ENCODE measurements around the gene COL21A1.

The COL21A1 gene

DNA sequence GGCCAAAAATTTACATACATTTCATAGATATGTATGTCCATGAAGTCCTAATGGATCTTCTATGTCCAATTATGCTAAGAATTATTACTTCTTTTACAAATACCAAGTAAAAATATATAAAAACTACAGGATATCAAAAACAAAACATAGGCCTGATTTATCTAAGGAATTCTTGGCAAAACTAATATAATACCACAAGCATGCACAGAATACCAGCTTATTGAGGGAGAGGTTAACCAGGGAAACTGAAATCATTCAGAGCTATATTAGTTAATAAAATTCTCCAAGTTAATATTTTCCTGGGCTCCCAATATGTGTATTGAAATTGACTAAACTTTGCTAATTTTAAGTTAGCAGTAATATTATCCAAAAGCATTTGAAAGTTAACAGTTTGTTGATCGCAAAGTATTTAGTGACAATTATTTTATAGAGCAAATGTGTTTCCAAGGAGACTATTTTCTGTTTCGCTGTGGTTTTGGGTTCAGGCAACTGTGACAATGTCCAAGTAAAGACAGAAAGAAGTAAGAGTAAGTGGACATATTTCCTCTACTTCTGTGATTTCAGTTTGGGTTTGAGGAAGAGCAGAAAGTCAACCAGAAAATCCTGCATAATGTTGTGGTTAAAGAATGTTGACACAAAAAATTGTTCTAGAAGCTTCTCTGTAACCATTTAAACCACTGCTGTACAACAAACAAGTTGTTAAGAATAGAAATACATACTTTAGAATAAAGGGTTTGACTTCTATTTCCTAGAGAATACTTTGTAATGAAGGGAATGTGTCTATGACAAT, 167.4 kb downstream of the COL21A1 start:
- Histone ChIP-seq H3K27me3 (replicated peaks; ENCODE audit: control insufficient read depth, insufficient read depth, low read length) (no peaks in the 10 kb centered on the region), H3K36me3 (ENCODE audit: control insufficient read depth, insufficient read depth, low read length) (no peaks in the 10 kb centered on the region), H3K4me3 (replicated peaks; ENCODE audit: low read depth, low read length) (no peak overlapping the region)
- no peak for DNase-seq (ENCODE audit: extremely low read depth, insufficient read length)
- TF ChIP-seq, protein P1, sequence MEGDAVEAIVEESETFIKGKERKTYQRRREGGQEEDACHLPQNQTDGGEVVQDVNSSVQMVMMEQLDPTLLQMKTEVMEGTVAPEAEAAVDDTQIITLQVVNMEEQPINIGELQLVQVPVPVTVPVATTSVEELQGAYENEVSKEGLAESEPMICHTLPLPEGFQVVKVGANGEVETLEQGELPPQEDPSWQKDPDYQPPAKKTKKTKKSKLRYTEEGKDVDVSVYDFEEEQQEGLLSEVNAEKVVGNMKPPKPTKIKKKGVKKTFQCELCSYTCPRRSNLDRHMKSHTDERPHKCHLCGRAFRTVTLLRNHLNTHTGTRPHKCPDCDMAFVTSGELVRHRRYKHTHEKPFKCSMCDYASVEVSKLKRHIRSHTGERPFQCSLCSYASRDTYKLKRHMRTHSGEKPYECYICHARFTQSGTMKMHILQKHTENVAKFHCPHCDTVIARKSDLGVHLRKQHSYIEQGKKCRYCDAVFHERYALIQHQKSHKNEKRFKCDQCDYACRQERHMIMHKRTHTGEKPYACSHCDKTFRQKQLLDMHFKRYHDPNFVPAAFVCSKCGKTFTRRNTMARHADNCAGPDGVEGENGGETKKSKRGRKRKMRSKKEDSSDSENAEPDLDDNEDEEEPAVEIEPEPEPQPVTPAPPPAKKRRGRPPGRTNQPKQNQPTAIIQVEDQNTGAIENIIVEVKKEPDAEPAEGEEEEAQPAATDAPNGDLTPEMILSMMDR (IDR thresholded peaks at IDR 0.05; ENCODE audit: insufficient read depth, low read length, poor library complexity, severe bottlenecking): no peak

DNA sequence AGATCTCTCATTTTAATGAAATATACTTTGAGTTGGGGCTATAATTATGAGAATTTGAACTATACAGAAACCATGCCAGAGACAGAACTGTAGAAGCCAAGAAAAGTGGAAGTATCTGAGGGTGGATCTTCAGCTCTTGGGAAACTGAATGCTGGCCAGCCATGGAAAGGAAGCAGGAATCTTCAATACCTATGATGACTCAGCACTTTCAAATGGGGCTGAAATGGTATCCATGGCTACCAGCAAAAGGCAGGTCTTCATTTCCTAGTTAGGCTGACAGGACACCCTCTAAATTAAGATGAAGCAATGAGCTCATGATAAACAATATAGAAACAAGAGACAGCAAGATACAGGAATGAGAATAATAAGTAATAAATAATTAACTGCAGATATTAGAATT, 171.3 kb downstream of the COL21A1 start:
- TF ChIP-seq, protein P1 (IDR thresholded peaks at IDR 0.05; ENCODE audit: insufficient read depth, low read length, poor library complexity, severe bottlenecking): no peak
- Histone ChIP-seq H3K36me3 (ENCODE audit: control insufficient read depth, insufficient read depth, low read length) (no peaks in the 10 kb centered on the region), H3K27me3 (replicated peaks; ENCODE audit: control insufficient read depth, insufficient read depth, low read length) (no peaks in the 10 kb centered on the region), H3K4me3 (replicated peaks; ENCODE audit: low read depth, low read length) (no peak overlapping the region)
- no peak for DNase-seq (ENCODE audit: extremely low read depth, insufficient read length)

DNA sequence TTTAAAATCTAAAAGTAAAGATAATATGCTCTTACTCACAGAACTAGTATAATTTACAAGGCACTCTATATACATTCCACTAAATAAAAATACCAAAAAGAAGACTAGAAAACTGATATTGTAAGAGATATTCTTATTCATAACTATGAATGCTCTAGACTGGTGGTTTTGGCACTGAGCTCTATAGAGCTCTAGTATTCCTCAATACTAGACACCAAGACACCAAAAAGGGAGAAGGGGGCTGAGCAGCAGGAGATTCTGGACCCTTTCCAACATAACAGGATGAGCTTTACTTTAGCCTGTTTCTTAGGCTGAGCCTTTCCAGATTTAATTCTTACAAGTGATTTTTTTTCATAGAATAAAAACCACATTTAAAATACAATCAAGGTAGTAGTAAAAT, 173.6 kb downstream of the COL21A1 start:
- no peak overlapping the region for H3K4me3 ChIP-seq (replicated peaks; ENCODE audit: low read depth, low read length)

DNA sequence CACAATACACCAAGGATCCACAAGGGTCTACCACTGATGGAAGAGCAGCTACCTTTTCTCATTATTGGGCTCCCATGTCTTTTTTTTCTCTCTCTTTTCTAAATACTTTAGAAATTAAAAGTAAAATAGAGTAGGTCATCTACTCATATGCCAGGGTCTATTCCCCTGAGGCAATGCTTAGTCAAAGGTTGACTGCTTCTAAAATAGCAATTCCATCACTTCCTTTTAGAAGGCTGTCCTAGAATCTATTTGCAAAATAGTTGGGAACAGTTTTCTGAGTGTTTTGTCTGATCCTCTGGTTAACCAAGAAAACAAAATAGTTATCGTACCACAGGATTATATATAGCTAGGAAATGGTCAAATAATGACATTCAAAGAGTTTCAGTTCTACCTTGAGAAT, 174.1 kb downstream of the COL21A1 start:
- Histone ChIP-seq H3K27me3 (replicated peaks; ENCODE audit: control insufficient read depth, insufficient read depth, low read length) (no peaks in the 10 kb centered on the region), H3K4me3 (replicated peaks; ENCODE audit: low read depth, low read length) (no peak overlapping the region), H3K36me3 (ENCODE audit: control insufficient read depth, insufficient read depth, low read length) (no peaks in the 10 kb centered on the region)
- no peak for DNase-seq (ENCODE audit: extremely low read depth, insufficient read length)
- TF ChIP-seq, protein P1 (IDR thresholded peaks at IDR 0.05; ENCODE audit: insufficient read depth, low read length, poor library complexity, severe bottlenecking): no peak

More for the DNA sequence above, 173.6 kb downstream of the COL21A1 start:
- DNase-seq (ENCODE audit: extremely low read depth, insufficient read length): no peak
- H3K27me3 ChIP-seq (replicated peaks; ENCODE audit: control insufficient read depth, insufficient read depth, low read length): no peaks in the 10 kb centered on the region
- TF ChIP-seq, protein P1 (IDR thresholded peaks at IDR 0.05; ENCODE audit: insufficient read depth, low read length, poor library complexity, severe bottlenecking): no peak
- H3K36me3 ChIP-seq (ENCODE audit: control insufficient read depth, insufficient read depth, low read length): no peaks in the 10 kb centered on the region

DNA sequence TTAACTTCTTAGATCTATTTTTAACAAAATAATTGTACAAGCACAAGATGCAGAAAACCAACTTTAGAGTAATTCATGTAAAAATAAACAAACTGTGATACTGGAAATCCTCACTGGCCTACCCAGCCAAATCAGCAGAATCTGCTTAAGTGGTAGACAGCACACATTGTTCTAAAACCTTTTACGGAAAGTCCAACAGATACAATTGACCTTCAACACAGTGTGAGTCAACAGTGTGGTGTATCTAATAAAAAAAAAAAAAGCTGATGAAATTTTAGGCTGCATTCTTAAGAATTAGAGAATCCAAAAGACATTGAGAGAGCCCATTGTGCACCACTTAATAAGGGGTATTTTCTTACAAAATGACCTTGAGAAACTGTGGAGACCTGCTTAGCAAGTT, 174.5 kb downstream of the COL21A1 start:
- Histone ChIP-seq H3K4me3 (replicated peaks; ENCODE audit: low read depth, low read length) (no peak overlapping the region), H3K27me3 (replicated peaks; ENCODE audit: control insufficient read depth, insufficient read depth, low read length) (no peaks in the 10 kb centered on the region), H3K36me3 (ENCODE audit: control insufficient read depth, insufficient read depth, low read length) (no peaks in the 10 kb centered on the region)
- no peak for DNase-seq (ENCODE audit: extremely low read depth, insufficient read length)
- TF ChIP-seq, protein P1 (IDR thresholded peaks at IDR 0.05; ENCODE audit: insufficient read depth, low read length, poor library complexity, severe bottlenecking): no peak

All from GM06990 (cell line).